HG03280 (cell line): Measurements from ENCODE around the gene TNFRSF19.
"Not testable (repeated sequence)": the region's sequence is repeated elsewhere in the genome, so short reads cannot be mapped to it uniquely, and the experiment has no call there.

ENCODE experiments used
- ATAC-seq: cut with Tn5 transposase; IDR thresholded peaks from one replicate; pipeline ENCODE4 v1.9.1; 2021; ENCODE audit warnings: mild to moderate bottlenecking, moderate library complexity; ENCODE audit not compliant: unreplicated experiment

The TNFRSF19 gene

GRCh38 chr13:23677679-23678288, 107.6 kb downstream of the TNFRSF19 start:
- not testable (repeated sequence) for ATAC-seq

- no peak for ATAC-seq
These were observed 108.6 kb downstream of the TNFRSF19 start for GRCh38 chr13:23678795-23679194.

GRCh38 chr13:23679220-23679619, 109.0 kb downstream of the TNFRSF19 start:
- ATAC-seq: no peak

GRCh38 chr13:23680845-23681669, 110.8 kb downstream of the TNFRSF19 start:
- no peak for ATAC-seq

GRCh38 chr13:23683084-23683483, 112.9 kb downstream of the TNFRSF19 start:
- no peak for ATAC-seq

- no peak for ATAC-seq
These were observed 114.4 kb downstream of the TNFRSF19 start for GRCh38 chr13:23684647-23685046.

GRCh38 chr13:23685416-23685815, 115.2 kb downstream of the TNFRSF19 start:
- no peak for ATAC-seq

GRCh38 chr13:23686948-23687347, 116.7 kb downstream of the TNFRSF19 start:
- no peak for ATAC-seq

- ATAC-seq: no peak
These were observed 117.4 kb downstream of the TNFRSF19 start for GRCh38 chr13:23687614-23688013.

- no peak for ATAC-seq
These were observed 118.1 kb downstream of the TNFRSF19 start for GRCh38 chr13:23688336-23688735.

- no peak for ATAC-seq
These were observed 120.5 kb downstream of the TNFRSF19 start for GRCh38 chr13:23690668-23691067.

GRCh38 chr13:23692816-23693215, 122.6 kb downstream of the TNFRSF19 start:
- ATAC-seq: no peak

GRCh38 chr13:23695196-23695595, 125.0 kb downstream of the TNFRSF19 start:
- ATAC-seq: no peak

GRCh38 chr13:23695711-23696464, 125.7 kb downstream of the TNFRSF19 start:
- no peak for ATAC-seq

- no peak for ATAC-seq
These were observed 126.4 kb downstream of the TNFRSF19 start for GRCh38 chr13:23696610-23697009.

GRCh38 chr13:23697772-23698313, 127.6 kb downstream of the TNFRSF19 start:
- ATAC-seq: no peak

- no peak for ATAC-seq
These were observed 129.1 kb downstream of the TNFRSF19 start for GRCh38 chr13:23699271-23699670.

GRCh38 chr13:23701186-23701585, 131.0 kb downstream of the TNFRSF19 start:
- no peak for ATAC-seq

- ATAC-seq: no peak
These were observed 131.4 kb downstream of the TNFRSF19 start for GRCh38 chr13:23701636-23702035.

GRCh38 chr13:23703246-23703860, 133.1 kb downstream of the TNFRSF19 start:
- no peak for ATAC-seq

GRCh38 chr13:23705583-23705982, 135.4 kb downstream of the TNFRSF19 start:
- no peak for ATAC-seq
